ENCODE results near the gene ACBD4. TPM values are rescaled to one million over a fixed set of nuclear protein-coding genes. Genes with fewer than 3 reads are reported as not detected.

ACBD4 gene
- total RNA-seq, 1 experiment from 2014 or later, result 1.4 TPM

DNA sequence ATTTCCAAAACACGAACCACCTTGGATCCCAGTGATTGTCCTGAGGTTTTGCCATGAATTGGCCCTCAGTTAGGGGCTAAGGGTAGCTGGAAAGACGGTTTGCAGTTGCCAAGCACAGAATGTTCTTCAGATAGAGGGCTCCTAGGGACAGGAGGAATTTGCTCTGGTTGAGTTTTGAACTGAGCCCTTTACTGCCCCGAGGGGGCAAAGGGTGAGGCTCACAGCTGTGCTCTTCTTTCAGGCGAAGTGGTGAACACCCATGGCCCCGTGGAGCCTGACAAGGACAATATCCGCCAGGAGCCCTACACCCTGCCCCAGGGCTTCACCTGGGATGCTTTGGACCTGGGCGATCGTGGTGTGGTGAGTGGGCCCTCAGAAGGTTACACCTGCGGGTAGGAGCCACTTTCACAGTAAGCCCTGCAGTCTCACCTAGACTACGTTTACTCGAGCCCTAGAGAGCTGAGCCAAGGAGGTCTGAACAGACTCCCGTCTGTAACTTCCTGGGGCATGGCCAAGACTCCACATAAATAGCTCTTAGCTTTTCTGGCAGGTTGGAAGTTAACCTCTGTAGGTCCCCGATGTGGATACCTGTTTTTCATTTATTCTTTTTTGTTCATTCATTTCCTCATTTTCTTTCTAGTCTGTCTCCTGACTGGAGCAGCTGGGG, 41.9 kb upstream of the ACBD4 start:
- DNase-seq (ENCODE audit: low spot score), result no peak
- peaks cover 38% of the 10 kb centered on the region for H3K36me3 ChIP-seq (ENCODE audit: insufficient read depth, low read length, poor library complexity, severe bottlenecking)
- H3K27me3 ChIP-seq (replicated peaks; ENCODE audit: insufficient read depth, low read depth, low read length, poor library complexity), result no peaks in the 10 kb centered on the region
- intact Hi-C loops (cut with micrococcal nuclease; ENCODE audit: unreplicated experiment), result loop anchor here (10.0 kb wide), 1 partner anchor 319 kb away; no protein-coding TSS in a partner anchor
- H3K27ac ChIP-seq (ENCODE audit: low read depth, low read length, poor library complexity, severe bottlenecking), result no peak overlapping the region
- H3K4me3 ChIP-seq (ENCODE audit: low read depth, low read length, poor library complexity, severe bottlenecking), result no peak overlapping the region
- no TSS peak for BruUV-seq (replicated peaks)
- no peak for TF ChIP-seq EZH2 (IDR thresholded peaks at IDR 0.05; ENCODE audit: borderline replicate concordance, low read depth, low read length, poor library complexity, severe bottlenecking)
- TF ChIP-seq, protein P1, sequence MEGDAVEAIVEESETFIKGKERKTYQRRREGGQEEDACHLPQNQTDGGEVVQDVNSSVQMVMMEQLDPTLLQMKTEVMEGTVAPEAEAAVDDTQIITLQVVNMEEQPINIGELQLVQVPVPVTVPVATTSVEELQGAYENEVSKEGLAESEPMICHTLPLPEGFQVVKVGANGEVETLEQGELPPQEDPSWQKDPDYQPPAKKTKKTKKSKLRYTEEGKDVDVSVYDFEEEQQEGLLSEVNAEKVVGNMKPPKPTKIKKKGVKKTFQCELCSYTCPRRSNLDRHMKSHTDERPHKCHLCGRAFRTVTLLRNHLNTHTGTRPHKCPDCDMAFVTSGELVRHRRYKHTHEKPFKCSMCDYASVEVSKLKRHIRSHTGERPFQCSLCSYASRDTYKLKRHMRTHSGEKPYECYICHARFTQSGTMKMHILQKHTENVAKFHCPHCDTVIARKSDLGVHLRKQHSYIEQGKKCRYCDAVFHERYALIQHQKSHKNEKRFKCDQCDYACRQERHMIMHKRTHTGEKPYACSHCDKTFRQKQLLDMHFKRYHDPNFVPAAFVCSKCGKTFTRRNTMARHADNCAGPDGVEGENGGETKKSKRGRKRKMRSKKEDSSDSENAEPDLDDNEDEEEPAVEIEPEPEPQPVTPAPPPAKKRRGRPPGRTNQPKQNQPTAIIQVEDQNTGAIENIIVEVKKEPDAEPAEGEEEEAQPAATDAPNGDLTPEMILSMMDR (conservative IDR thresholded peaks at IDR 0.05; ENCODE audit: low read depth, low read length), result no peak
- POLR2A ChIA-PET (ENCODE audit: low non-redundant PET), result no interaction called here
- CTCF ChIA-PET, result no interaction called here
- H3K4me1 ChIP-seq (ENCODE audit: insufficient read depth, low read length, poor library complexity, severe bottlenecking), result no peaks in the 10 kb centered on the region
- no peaks in the 10 kb centered on the region for H3K9me3 ChIP-seq (ENCODE audit: low read depth, low read length, poor library complexity, severe bottlenecking)

DNA sequence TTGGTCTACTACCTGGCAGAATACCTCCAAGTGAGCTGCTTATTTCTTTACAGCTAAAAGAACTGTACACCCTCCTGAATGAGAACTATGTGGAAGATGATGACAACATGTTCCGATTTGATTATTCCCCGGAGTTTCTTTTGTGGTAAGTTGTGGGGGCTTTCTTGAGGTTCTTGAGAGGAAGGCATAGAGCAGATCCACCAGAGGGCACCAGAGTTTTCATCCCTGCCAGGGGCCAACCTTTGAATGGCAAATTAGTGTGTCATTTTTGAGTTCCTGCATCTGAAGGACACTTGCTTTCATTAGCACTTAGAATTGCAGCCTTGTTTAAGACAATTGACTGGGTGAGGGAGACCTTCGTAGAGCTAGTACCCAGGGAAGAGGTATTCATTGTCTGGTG, 39.3 kb upstream of the ACBD4 start:
- peak; percentile 15 for DNase-seq (ENCODE audit: low spot score)
- intact Hi-C loops (cut with micrococcal nuclease; ENCODE audit: unreplicated experiment), result loop anchor here (10.0 kb wide), 1 partner anchor 321 kb away; no protein-coding TSS in a partner anchor
- BruUV-seq (replicated peaks), result no TSS peak
- TF ChIP-seq EZH2 (IDR thresholded peaks at IDR 0.05; ENCODE audit: borderline replicate concordance, low read depth, low read length, poor library complexity, severe bottlenecking), result no peak
- TF ChIP-seq, protein P1 (conservative IDR thresholded peaks at IDR 0.05; ENCODE audit: low read depth, low read length), result peak; percentile 52
- no peaks in the 10 kb centered on the region for H3K27me3 ChIP-seq (replicated peaks; ENCODE audit: insufficient read depth, low read depth, low read length, poor library complexity)
- POLR2A ChIA-PET (ENCODE audit: low non-redundant PET), result no interaction called here
- CTCF ChIA-PET, result no interaction called here
- peaks cover 46% of the 10 kb centered on the region for H3K36me3 ChIP-seq (ENCODE audit: insufficient read depth, low read length, poor library complexity, severe bottlenecking)
- no peak overlapping the region for H3K27ac ChIP-seq (ENCODE audit: low read depth, low read length, poor library complexity, severe bottlenecking)
- no peak overlapping the region for H3K4me3 ChIP-seq (ENCODE audit: low read depth, low read length, poor library complexity, severe bottlenecking)
- no peaks in the 10 kb centered on the region for H3K9me3 ChIP-seq (ENCODE audit: low read depth, low read length, poor library complexity, severe bottlenecking)
- H3K4me1 ChIP-seq (ENCODE audit: insufficient read depth, low read length, poor library complexity, severe bottlenecking), result no peaks in the 10 kb centered on the region

DNA sequence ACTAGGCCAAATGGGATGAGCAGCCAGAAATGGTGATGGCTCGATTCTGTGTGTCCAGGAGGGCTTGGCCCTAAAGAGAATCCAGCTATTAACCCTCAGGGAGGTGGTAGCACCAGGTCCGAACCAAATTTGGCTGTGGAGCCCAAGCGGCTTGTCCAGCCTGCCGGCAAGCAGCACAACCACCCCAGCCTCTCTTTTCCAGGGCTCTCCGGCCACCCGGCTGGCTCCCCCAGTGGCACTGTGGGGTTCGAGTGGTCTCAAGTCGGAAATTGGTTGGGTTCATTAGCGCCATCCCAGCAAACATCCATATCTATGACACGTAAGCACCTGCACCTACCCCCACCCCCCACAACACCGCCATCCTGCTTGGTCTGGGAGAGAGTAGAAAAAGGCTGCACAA, 38.6 kb upstream of the ACBD4 start:
- BruUV-seq (replicated peaks), result no TSS peak
- intact Hi-C loops (cut with micrococcal nuclease; ENCODE audit: unreplicated experiment), result loop anchor here (10.0 kb wide), 1 partner anchor 322 kb away; no protein-coding TSS in a partner anchor
- ChIA-PET CTCF (no interaction called here), POLR2A (ENCODE audit: low non-redundant PET) (no interaction called here)
- H3K4me1 ChIP-seq (ENCODE audit: insufficient read depth, low read length, poor library complexity, severe bottlenecking), result no peaks in the 10 kb centered on the region
- H3K9me3 ChIP-seq (ENCODE audit: low read depth, low read length, poor library complexity, severe bottlenecking), result no peaks in the 10 kb centered on the region
- H3K27me3 ChIP-seq (replicated peaks; ENCODE audit: insufficient read depth, low read depth, low read length, poor library complexity), result no peaks in the 10 kb centered on the region
- H3K27ac ChIP-seq (ENCODE audit: low read depth, low read length, poor library complexity, severe bottlenecking), result no peak overlapping the region
- TF ChIP-seq, protein P1 (conservative IDR thresholded peaks at IDR 0.05; ENCODE audit: low read depth, low read length), result no peak
- no peak for TF ChIP-seq EZH2 (IDR thresholded peaks at IDR 0.05; ENCODE audit: borderline replicate concordance, low read depth, low read length, poor library complexity, severe bottlenecking)
- DNase-seq (ENCODE audit: low spot score), result no peak
- no peak overlapping the region for H3K4me3 ChIP-seq (ENCODE audit: low read depth, low read length, poor library complexity, severe bottlenecking)
- H3K36me3 ChIP-seq (ENCODE audit: insufficient read depth, low read length, poor library complexity, severe bottlenecking), result peaks cover 43% of the 10 kb centered on the region
